GM12878 (cell line): ENCODE data around the gene TRPM5. TPM values are rescaled to one million over a fixed set of nuclear protein-coding genes. Genes with fewer than 3 reads are reported as not detected.

ENCODE experiments used
- ATAC-seq: fragments of 200-7000 bp; cut with Tn5 transposase; 3 replicates; pipeline ENCODE4 v1.9.1; 2020; ENCODE audit warnings: mild to moderate bottlenecking, moderate library complexity
- BruUV-seq: library from RNA; stranded (reverse); fragments of 400-500 nt; replicated peaks from 2 replicates; lab custom pipeline; 2021; lab: Mats Ljungman, UMichigan
- CTCF ChIA-PET: fragments of 300-600 bp; sonication (Branson Sonifier 250); formaldehyde crosslinking; extraction: SDS; loops from one replicate; lab custom pipeline; 2021; ENCODE audit warnings: inconsistent platforms; lab: Yijun Ruan, JAX
- POLR2A ChIA-PET: fragments of 350-600 bp; formaldehyde crosslinking; extraction: SDS; loops from one replicate; lab custom pipeline; 2021; ENCODE audit warnings: inconsistent platforms; lab: Charles Lee
- RAD21 ChIA-PET: fragments of 300-600 bp; sonication (Branson Sonifier 250); formaldehyde crosslinking; loops from one replicate; lab custom pipeline; 2023; ENCODE audit warnings: antibody characterized with exemption; ENCODE audit not compliant: unreplicated experiment; lab: Charles Lee
- SMC1A ChIA-PET: fragments of 300-600 bp; sonication (Branson Sonifier 250); formaldehyde crosslinking; loops from one replicate; lab custom pipeline; 2023; ENCODE audit not compliant: unreplicated experiment, uncharacterized antibody; lab: Charles Lee
- DNase-seq: peaks from one replicate; pipeline ENCODE4 v3.0.0-alpha.2; 2011; ENCODE audit warnings: low read depth, low spot score
- FAIRE-seq: peaks from 3 replicates; lab custom pipeline; 2011; peaks lifted over from hg19 to GRCh38; lab: Jason Lieb, UNC
- H2AFZ ChIP-seq: 2 replicates; pipeline ENCODE4 v1.6.0; 2011; ENCODE audit warnings: low read depth, low read length, control low read depth; ENCODE audit not compliant: control insufficient read depth
- H3K27ac ChIP-seq: 2 replicates; pipeline ENCODE4 v1.5.1; 2011; ENCODE audit warnings: control low read depth; ENCODE audit not compliant: control insufficient read depth, insufficient read depth
- H3K27me3 ChIP-seq, 2 experiments: replicated peaks in 1 of 2; 2 replicates each; pipeline versions ENCODE4 v1.6.0 to v1.6.1; 2011; ENCODE audit warnings: low read length in 1 of 2; ENCODE audit not compliant: control insufficient read depth in 2 of 2, insufficient read depth in 2 of 2
- H3K36me3 ChIP-seq, 2 experiments: 2 replicates each; pipeline ENCODE4 v1.5.1; 2011; ENCODE audit warnings: low read length in 1 of 2; ENCODE audit not compliant: control insufficient read depth in 2 of 2, insufficient read depth in 2 of 2
- H3K4me1 ChIP-seq: 2 replicates; pipeline ENCODE4 v1.6.1; 2011; ENCODE audit warnings: mild to moderate bottlenecking, low read length, moderate library complexity, mixed read lengths; ENCODE audit not compliant: control insufficient read depth, insufficient read depth
- H3K4me2 ChIP-seq: 2 replicates; pipeline ENCODE4 v1.6.0; 2011; ENCODE audit warnings: control low read depth; ENCODE audit not compliant: control insufficient read depth, insufficient read depth
- H3K4me3 ChIP-seq: fragments of 200-600 bp; sonication (generic); 2 replicates; pipeline ENCODE4 v1.5.1; 2016
- H3K79me2 ChIP-seq: 2 replicates; pipeline ENCODE4 v1.6.0; 2011; ENCODE audit warnings: low read length; ENCODE audit not compliant: control insufficient read depth, insufficient read depth
- H3K9ac ChIP-seq: 2 replicates; pipeline ENCODE4 v1.8.0; 2011; ENCODE audit warnings: low read length, control low read depth, mixed read lengths; ENCODE audit not compliant: control insufficient read depth, insufficient read depth
- H3K9me3 ChIP-seq: replicated peaks from 3 replicates; pipeline ENCODE4 v1.5.1; 2011; ENCODE audit warnings: mild to moderate bottlenecking, low read length; ENCODE audit not compliant: control insufficient read depth, insufficient read depth
- H4K20me1 ChIP-seq: 2 replicates; pipeline ENCODE4 v1.6.0; 2011; ENCODE audit not compliant: control insufficient read depth, insufficient read depth
- CTCF ChIP-seq, 3 experiments: IDR thresholded peaks in 2 of 3; conservative IDR thresholded peaks in 1 of 3; 2 replicates each; pipeline ENCODE4 v1.5.1; 2011; ENCODE audit warnings: low read depth in 3 of 3, low read length in 3 of 3, mild to moderate bottlenecking in 3 of 3, control low read depth in 2 of 3, moderate library complexity in 2 of 3, inconsistent platforms in 1 of 3, mixed read lengths in 1 of 3; ENCODE audit not compliant: control insufficient read depth in 2 of 3, insufficient read depth in 1 of 3; ENCODE audit errors: extremely low read depth in 1 of 3
- POLR2A ChIP-seq: IDR thresholded peaks from 2 replicates; pipeline ENCODE4 v1.6.1; 2011; ENCODE audit warnings: low read depth, mild to moderate bottlenecking, low read length
- SIX5 ChIP-seq: IDR thresholded peaks from 2 replicates; pipeline ENCODE4 v1.6.1; 2011; ENCODE audit warnings: mild to moderate bottlenecking, low read depth, low read length, moderate library complexity; ENCODE audit not compliant: severe bottlenecking
- ZBED1 ChIP-seq: IDR thresholded peaks from 2 replicates; pipeline ENCODE4 v1.6.1; 2016; ENCODE audit warnings: borderline replicate concordance
- WGBS: methylation state at CpG from one replicate; pipeline ENCODE4 v1.1.6; 2016; ENCODE audit warnings: low lambda C conversion rate; ENCODE audit not compliant: insufficient replicate concordance, insufficient coverage; ENCODE audit errors: missing lambda C conversion rate; 5-methylcytosine and 5-hydroxymethylcytosine counted together
- in situ Hi-C: fragments of 300-500 bp; cut with MboI; formaldehyde crosslinking; loops from 9 replicates; pipeline ENCODE4 v1.14.3; 2018; ENCODE audit warnings: mixed read lengths
- intact Hi-C: fragments of 100-400 bp; cut with micrococcal nuclease; formaldehyde crosslinking; loops from one replicate; pipeline ENCODE4 v1.14.2; 2022; ENCODE audit not compliant: unreplicated experiment
- polyA plus RNA-seq, 11 experiments: library from polyadenylated mRNA; depleted of rRNA in 4 of 11; unstranded in 6 of 11; stranded (reverse) in 5 of 11; fragments of >200 nt; fragmentation: Nextera tagmentation in 4 of 11; fragmentation: Illumina TruSeq in 1 of 11; extraction: Ambion mirVana in 4 of 11; extraction: Trizol in 1 of 11; gene quantifications; 1 replicate in 1 of 11; 2 replicates in 10 of 11; pipeline versions ENCODE4 v1.2.1 to v1.2.3, GENCODE V29; 2011 to 2016; ENCODE audit warnings: inconsistent platforms in 2 of 11, missing spikeins in 2 of 11, low read depth in 1 of 11
- total RNA-seq, 4 experiments: library from RNA; depleted of rRNA in 3 of 4; stranded (reverse); fragments of >200 nt in 3 of 4; fragmentation: Illumina TruSeq in 1 of 4; extraction: Trizol in 1 of 4; gene quantifications; 2 replicates each; pipeline versions ENCODE4 v1.2.1 to v1.2.3, GENCODE V29; 2013 to 2021

TRPM5 gene
- total and polyA plus RNA-seq, 10 of the 15 experiments (the other 5 are each of a cell fraction or from before 2014, with no cell fraction given) = not detected

DNA sequence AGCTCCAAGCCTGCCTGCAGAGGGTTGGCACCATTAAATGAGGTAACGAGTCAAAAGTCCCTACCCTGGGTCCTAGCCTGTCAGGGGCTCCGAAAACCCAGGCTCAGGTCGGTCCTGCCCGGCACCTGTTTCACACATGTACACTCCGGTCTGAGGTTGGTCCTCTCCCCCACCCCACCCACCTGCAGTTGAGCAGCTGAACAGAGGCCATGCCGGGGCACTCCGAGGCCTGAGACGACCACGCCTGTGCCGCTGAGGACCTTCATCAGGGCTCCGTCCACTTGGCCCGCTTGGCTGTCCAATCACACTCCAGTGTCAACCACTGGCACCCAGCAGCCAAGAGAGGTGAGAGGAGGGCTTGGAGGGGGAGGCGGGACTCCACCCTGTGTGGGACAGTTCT is 42.2 kb downstream of the TRPM5 start:
- POLR2A ChIA-PET = no interaction called here
- H3K9me3 ChIP-seq = no peaks in the 10 kb centered on the region
- intact Hi-C loops = loop anchor here (5.0 kb wide), 1 partner anchor 550 kb away; the partner anchor contains the start of gene LSP1
- no peak for TF ChIP-seq SIX5
- 0 out of 2 replicates have a peak, but pooled peaks have one; percentile 24 for TF ChIP-seq POLR2A
- RAD21 ChIA-PET = interaction anchor here (0.6 kb wide), 1 partner anchor 620 kb away, joined by 3 read pairs; no protein-coding TSS in a partner anchor
- in situ Hi-C loops = no loop called here
- FAIRE-seq = no peak
- peak overlapping the region; percentile 92; the same call in 1 of the 2 replicates for H3K4me3 ChIP-seq
- peaks cover 10% of the 10 kb centered on the region for H3K4me1 ChIP-seq
- no TSS peak for BruUV-seq
- H3K9ac ChIP-seq = 0 out of 2 replicates have a peak overlapping the region, but pooled peaks have one; percentile 81
- H2AFZ ChIP-seq = no peak overlapping the region
- 93% methylated on average over 12 of the region's 13 CpGs for WGBS
- H4K20me1 ChIP-seq = no peaks in the 10 kb centered on the region
- H3K27me3 ChIP-seq = no peaks in the 10 kb centered on the region
- H3K36me3 ChIP-seq = peaks cover 4 to 5% of the 10 kb centered on the region in 2 experiments; a peak in 3 of 4 replicates
- SMC1A ChIA-PET = no interaction called here
- CTCF ChIA-PET = interaction anchor here (5.1 kb wide), 1 partner anchor 97 kb away, joined by 37 read pairs; no protein-coding TSS in a partner anchor
- no peak for ATAC-seq
- peaks cover 24% of the 10 kb centered on the region for H3K79me2 ChIP-seq
- H3K27ac ChIP-seq = no peak overlapping the region
- peak overlapping the region; percentile 93 for H3K4me2 ChIP-seq
- no peak for DNase-seq

DNA sequence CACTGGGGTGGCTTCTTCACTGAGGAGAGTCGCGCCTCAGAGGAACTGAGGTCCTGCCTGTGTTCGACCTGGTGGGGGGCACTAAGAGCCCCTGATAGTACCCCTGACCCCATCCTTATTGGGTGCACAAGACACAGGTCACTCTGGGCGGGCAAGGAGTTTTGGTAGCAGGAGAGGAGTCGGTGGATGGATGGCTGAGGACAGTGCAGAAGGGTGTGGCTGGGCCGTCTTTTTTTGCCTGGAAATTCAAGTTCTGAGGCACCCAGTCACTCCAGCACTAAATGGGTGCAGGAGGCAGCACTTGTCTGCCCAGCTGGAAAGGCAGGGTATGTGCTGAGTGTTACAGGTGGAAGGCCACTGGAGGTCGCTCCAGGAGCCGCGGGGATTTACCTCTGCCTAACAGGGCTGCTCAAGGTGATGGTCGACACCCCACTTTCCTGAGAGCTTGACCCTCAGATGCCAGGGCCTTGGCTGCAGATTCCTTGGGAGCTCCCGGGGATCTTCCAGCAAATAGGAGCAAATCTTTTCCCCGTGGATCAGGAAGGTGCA is 42.8 kb downstream of the TRPM5 start:
- in situ Hi-C loops = no loop called here
- WGBS = 45% methylated on average over 12 of the region's 12 CpGs
- POLR2A ChIA-PET = interaction anchor here (0.6 to 3.4 kb wide), 4 partner anchors 14 to 1479 kb away, joined by 4 to 33 read pairs (median 8); partner anchors contain the start of gene CD81

More for the DNA sequence above, 42.8 kb downstream of the TRPM5 start:
- ATAC-seq (no peak), DNase-seq (no peak), FAIRE-seq (no peak)
- H3K4me2 ChIP-seq = peak overlapping the region; percentile 93
- ChIA-PET CTCF (interaction anchor here (1.8 to 5.1 kb wide), 2 partner anchors 97 to 130 kb away, joined by 7 to 37 read pairs; no protein-coding TSS in a partner anchor), RAD21 (interaction anchor here (1.3 to 3.1 kb wide), 2 partner anchors 14 to 19 kb away, joined by 6 to 15 read pairs; no protein-coding TSS in a partner anchor), SMC1A (interaction anchor here (0.6 to 2.1 kb wide), 2 partner anchors 14 to 97 kb away, joined by 3 to 12 read pairs; no protein-coding TSS in a partner anchor)
- H3K79me2 ChIP-seq = peaks cover 24% of the 10 kb centered on the region
- intact Hi-C loops = loop anchor here (5.0 kb wide), 1 partner anchor 549 kb away; the partner anchor contains the start of gene LSP1
- H2AFZ ChIP-seq = no peak overlapping the region
- H3K27ac ChIP-seq = peak overlapping the region; percentile 28
- no peaks in the 10 kb centered on the region for H3K27me3 ChIP-seq
- BruUV-seq = no TSS peak
- peaks cover 10% of the 10 kb centered on the region for H3K4me1 ChIP-seq
- peak overlapping the region; percentile 81 for H3K9ac ChIP-seq
- peaks cover 5 to 8% of the 10 kb centered on the region in 2 experiments; a peak in 3 of 4 replicates for H3K36me3 ChIP-seq
- H3K9me3 ChIP-seq = no peaks in the 10 kb centered on the region
- H4K20me1 ChIP-seq = no peaks in the 10 kb centered on the region
- peak overlapping the region; percentile 92 for H3K4me3 ChIP-seq
- TF ChIP-seq CTCF (IDR thresholded peaks at IDR 0.05 in 2 of 3, conservative IDR thresholded peaks at IDR 0.05 in 1 of 3; ENCODE audit: control insufficient read depth in 2 of 3, extremely low read depth in 1 of 3, insufficient read depth in 1 of 3, low read depth in 3 of 3, low read length in 3 of 3) (0 out of 6 replicates have a peak, but pooled peaks of 1 of the 3 experiments have one; percentile 8), ZBED1 (no peak)
